Endothelial cell of umbilical vein (primary cell): ENCODE results near the gene TMEM161A. TPM values are rescaled to one million over a fixed set of nuclear protein-coding genes. Genes with fewer than 3 reads are reported as not detected.

Source experiments
- BruUV-seq: library from RNA; stranded (reverse); fragments of 400-500 nt; replicated peaks from 2 replicates; lab custom pipeline; 2021; lab: Mats Ljungman, UMichigan
- CTCF ChIA-PET: fragments of 300-600, 350-600 bp; sonication (Branson Sonifier 250); formaldehyde crosslinking; loops from one replicate; lab custom pipeline; 2021; ENCODE audit warnings: antibody characterized with exemption, inconsistent platforms; lab: Charles Lee
- POLR2A ChIA-PET: fragments of 300-600, 350-600 bp; sonication (Branson Sonifier 250); formaldehyde crosslinking; loops from one replicate; lab custom pipeline; 2021; ENCODE audit warnings: antibody characterized with exemption, inconsistent platforms; lab: Charles Lee
- DNase-seq: peaks from one replicate; pipeline ENCODE4 v3.0.0-alpha.2; 2011; ENCODE audit warnings: low read depth, low spot score
- FAIRE-seq: peaks from 2 replicates; lab custom pipeline; 2011; peaks lifted over from hg19 to GRCh38; lab: Jason Lieb, UNC
- H2AFZ ChIP-seq: 2 replicates; pipeline ENCODE4 v1.6.0; 2012; ENCODE audit warnings: low read depth, low read length, control low read depth, inconsistent platforms
- H3K27ac ChIP-seq: 2 replicates; pipeline ENCODE4 v1.5.1; 2011; ENCODE audit warnings: low read depth, mild to moderate bottlenecking, control low read depth, low read length, moderate library complexity; ENCODE audit not compliant: insufficient read depth
- H3K27me3 ChIP-seq, 2 experiments: 2 replicates each; pipeline versions ENCODE4 v1.6.0 to v1.6.1; 2011; ENCODE audit warnings: low read length in 2 of 2, mixed read lengths in 1 of 2; ENCODE audit not compliant: control insufficient read depth in 2 of 2, insufficient read depth in 2 of 2
- H3K36me3 ChIP-seq, 2 experiments: 2 replicates in 1 of 2; 3 replicates in 1 of 2; pipeline ENCODE4 v1.5.1; 2011; ENCODE audit warnings: low read length in 2 of 2, mild to moderate bottlenecking in 1 of 2, moderate library complexity in 1 of 2; ENCODE audit not compliant: control insufficient read depth in 2 of 2, insufficient read depth in 2 of 2; ENCODE audit errors: extremely low read depth in 1 of 2
- H3K4me1 ChIP-seq: 3 replicates; pipeline ENCODE4 v1.5.1; 2011; ENCODE audit warnings: mild to moderate bottlenecking, low read length; ENCODE audit not compliant: control insufficient read depth, insufficient read depth; ENCODE audit errors: extremely low read depth
- H3K4me2 ChIP-seq: 2 replicates; pipeline ENCODE4 v1.6.1; 2011; ENCODE audit warnings: low read length, control low read depth, mixed read lengths; ENCODE audit not compliant: insufficient read depth
- H3K4me3 ChIP-seq, 3 experiments: fragments of 200-600 bp in 1 of 3; sonication (generic), shearing (Covaris generic) in 1 of 3; replicated peaks in 1 of 3; 2 replicates each; pipeline ENCODE4 v1.5.1; 2011 to 2016; ENCODE audit warnings: control low read depth in 3 of 3, low read length in 3 of 3, mild to moderate bottlenecking in 2 of 3, inconsistent platforms in 1 of 3, low read depth in 1 of 3, moderate library complexity in 1 of 3; ENCODE audit not compliant: insufficient read depth in 1 of 3
- H3K79me2 ChIP-seq: 2 replicates; pipeline ENCODE4 v1.6.0; 2012; ENCODE audit warnings: low read length, inconsistent platforms; ENCODE audit not compliant: control insufficient read depth, insufficient read depth
- H3K9ac ChIP-seq: replicated peaks from 2 replicates; pipeline ENCODE3; 2011; ENCODE audit warnings: low read length, control low read depth; ENCODE audit not compliant: insufficient read depth; ENCODE audit errors: extremely low read depth
- H3K9me1 ChIP-seq: replicated peaks from 3 replicates; pipeline ENCODE4 v1.6.0; 2011; ENCODE audit warnings: mild to moderate bottlenecking, low read length; ENCODE audit not compliant: control insufficient read depth, insufficient read depth; ENCODE audit errors: extremely low read depth
- H3K9me3 ChIP-seq: replicated peaks from 2 replicates; pipeline ENCODE4 v1.5.1; 2012; ENCODE audit warnings: low read length, inconsistent platforms; ENCODE audit not compliant: control insufficient read depth, insufficient read depth
- H4K20me1 ChIP-seq: replicated peaks from 2 replicates; pipeline ENCODE3; 2011; ENCODE audit warnings: mild to moderate bottlenecking, low read length; ENCODE audit not compliant: control insufficient read depth, insufficient read depth; ENCODE audit errors: extremely low read depth
- EZH2 ChIP-seq: IDR thresholded peaks from 2 replicates; pipeline ENCODE4 v1.6.1; 2012; ENCODE audit warnings: borderline replicate concordance, low read depth, mild to moderate bottlenecking, moderate library complexity, low read length, inconsistent platforms; ENCODE audit not compliant: severe bottlenecking
- FOS ChIP-seq: IDR thresholded peaks from 2 replicates; pipeline ENCODE4 v1.6.1; 2011; ENCODE audit warnings: mild to moderate bottlenecking, low read length, moderate library complexity, borderline replicate concordance; ENCODE audit not compliant: insufficient read depth
- GATA2 ChIP-seq: IDR thresholded peaks from 2 replicates; pipeline ENCODE4 v1.7.0; 2011; ENCODE audit warnings: low read depth, mild to moderate bottlenecking, moderate library complexity, mixed read lengths, low read length; ENCODE audit not compliant: insufficient read length, insufficient read depth
- JUN ChIP-seq: IDR thresholded peaks from 2 replicates; pipeline ENCODE4 v1.6.1; 2011; ENCODE audit warnings: borderline replicate concordance, low read depth; ENCODE audit not compliant: insufficient read length, insufficient read depth
- MYC ChIP-seq: IDR thresholded peaks from one replicate; pipeline ENCODE4 v1.6.1; 2011; ENCODE audit warnings: mild to moderate bottlenecking, low read depth, low read length
- POLR2A ChIP-seq: IDR thresholded peaks from 2 replicates; pipeline ENCODE4 v1.6.1; 2012; ENCODE audit warnings: low read depth, mild to moderate bottlenecking, control low read depth, low read length
- POLR2AphosphoS5 ChIP-seq: IDR thresholded peaks from 2 replicates; pipeline ENCODE4 v1.6.1; 2012; ENCODE audit warnings: low read depth, mild to moderate bottlenecking, control low read depth, low read length, moderate library complexity; ENCODE audit not compliant: insufficient read depth
- dilution Hi-C: fragments of 300-500 bp; cut with MboI; formaldehyde crosslinking; loops from one replicate; pipeline ENCODE4 v1.15.0; 2019; ENCODE audit warnings: low sequenced_read_pairs; ENCODE audit not compliant: extremely low pct_ligation_motif_present
- intact Hi-C: fragments of 100-400 bp; cut with micrococcal nuclease; formaldehyde crosslinking; loops from one replicate; pipeline ENCODE4 v1.10.0; 2022
- polyA plus RNA-seq, 4 experiments: library from polyadenylated mRNA; depleted of rRNA in 3 of 4; stranded (reverse) in 3 of 4; unstranded in 1 of 4; fragments of >200 nt; gene quantifications; 2 replicates each; pipeline versions ENCODE4 v1.2.1 to v1.2.3, GENCODE V29; 2011 to 2012; ENCODE audit warnings: missing spikeins in 1 of 4
- total RNA-seq: library from RNA; stranded (reverse); gene quantifications from 2 replicates; pipeline ENCODE4 v1.2.3, GENCODE V29; 2021
- TF ChIP-seq, protein P1 (sequence below): IDR thresholded peaks from 2 replicates; pipeline ENCODE4 v1.6.1; 2011; ENCODE audit not compliant: insufficient read depth, insufficient read length
- TF ChIP-seq, protein P2 (sequence below), 2 donors: IDR thresholded peaks; 1 replicate in 1 of 2; 2 replicates in 1 of 2; pipeline ENCODE4 v1.5.1; 2011; ENCODE audit warnings: low read length in 2 of 2, mild to moderate bottlenecking in 2 of 2, moderate library complexity in 2 of 2, control low read depth in 1 of 2, inconsistent platforms in 1 of 2, low read depth in 1 of 2; ENCODE audit not compliant: insufficient read depth in 1 of 2; ENCODE audit errors: extremely low read depth in 1 of 2

Gene TMEM161A
- total and polyA plus RNA-seq, 2 donors (not counting 3 experiments of a cell fraction or from before 2014, with no cell fraction given) = 24.1 to 54.9 TPM

DNA sequence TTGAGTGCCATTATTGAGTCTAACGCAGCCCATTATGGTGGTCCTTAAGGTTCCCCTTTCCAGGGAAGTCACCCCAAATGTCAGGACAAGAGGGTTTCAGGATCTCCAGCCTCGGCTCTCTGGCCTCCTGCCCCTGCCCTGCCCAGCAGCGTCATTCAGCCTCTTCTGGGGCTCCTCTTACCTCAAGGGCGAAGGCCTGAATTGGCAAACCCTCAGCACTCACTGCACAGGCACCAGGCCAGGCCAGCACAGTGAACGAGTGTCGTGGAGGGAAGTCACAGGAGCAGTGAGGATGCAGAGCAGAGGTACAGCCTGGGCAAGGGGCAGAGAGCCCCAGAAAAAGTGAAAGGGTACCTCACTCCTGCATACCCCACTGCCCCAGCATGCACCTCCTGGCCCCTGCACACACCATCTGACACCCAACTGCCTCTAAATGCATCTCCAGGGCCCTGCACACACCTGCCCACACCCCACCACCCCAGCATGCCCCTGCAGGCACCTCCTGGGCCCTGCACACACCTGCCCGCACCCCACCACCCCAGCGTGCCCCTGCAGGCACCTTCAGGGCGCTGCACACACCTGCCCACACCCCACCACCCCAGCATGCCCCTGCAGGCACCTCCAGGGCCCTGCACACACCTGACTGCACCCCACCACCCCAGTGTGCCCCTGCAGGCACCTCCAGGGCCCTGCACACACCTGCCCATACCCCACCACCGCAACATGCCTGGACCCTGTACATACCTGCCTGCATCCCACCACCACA lies 54.7 kb downstream of the TMEM161A start:
- dilution Hi-C loops = no loop called here
- Histone ChIP-seq H3K4me1 (no peaks in the 10 kb centered on the region), H3K27me3 (no peaks in the 10 kb centered on the region), H3K79me2 (no peaks in the 10 kb centered on the region), H2AFZ (no peak overlapping the region), H3K27ac (no peak overlapping the region), H3K9me3 (no peaks in the 10 kb centered on the region), H4K20me1 (no peaks in the 10 kb centered on the region), H3K4me3 (no peak overlapping the region), H3K9ac (no peak overlapping the region), H3K36me3 (no peaks in the 10 kb centered on the region), H3K9me1 (no peaks in the 10 kb centered on the region), H3K4me2 (no peak overlapping the region)
- DNase-seq = no peak
- no TSS peak for BruUV-seq
- FAIRE-seq = no peak
- intact Hi-C loops = no loop called here
- TF ChIP-seq, protein P1, sequence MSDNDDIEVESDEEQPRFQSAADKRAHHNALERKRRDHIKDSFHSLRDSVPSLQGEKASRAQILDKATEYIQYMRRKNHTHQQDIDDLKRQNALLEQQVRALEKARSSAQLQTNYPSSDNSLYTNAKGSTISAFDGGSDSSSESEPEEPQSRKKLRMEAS = no peak
- TF ChIP-seq GATA2 = no peak
- TF ChIP-seq MYC = no peak
- TF ChIP-seq POLR2A = no peak
- TF ChIP-seq POLR2AphosphoS5 = no peak
- no peak for TF ChIP-seq JUN
- no peak for TF ChIP-seq EZH2
- TF ChIP-seq, protein P2, sequence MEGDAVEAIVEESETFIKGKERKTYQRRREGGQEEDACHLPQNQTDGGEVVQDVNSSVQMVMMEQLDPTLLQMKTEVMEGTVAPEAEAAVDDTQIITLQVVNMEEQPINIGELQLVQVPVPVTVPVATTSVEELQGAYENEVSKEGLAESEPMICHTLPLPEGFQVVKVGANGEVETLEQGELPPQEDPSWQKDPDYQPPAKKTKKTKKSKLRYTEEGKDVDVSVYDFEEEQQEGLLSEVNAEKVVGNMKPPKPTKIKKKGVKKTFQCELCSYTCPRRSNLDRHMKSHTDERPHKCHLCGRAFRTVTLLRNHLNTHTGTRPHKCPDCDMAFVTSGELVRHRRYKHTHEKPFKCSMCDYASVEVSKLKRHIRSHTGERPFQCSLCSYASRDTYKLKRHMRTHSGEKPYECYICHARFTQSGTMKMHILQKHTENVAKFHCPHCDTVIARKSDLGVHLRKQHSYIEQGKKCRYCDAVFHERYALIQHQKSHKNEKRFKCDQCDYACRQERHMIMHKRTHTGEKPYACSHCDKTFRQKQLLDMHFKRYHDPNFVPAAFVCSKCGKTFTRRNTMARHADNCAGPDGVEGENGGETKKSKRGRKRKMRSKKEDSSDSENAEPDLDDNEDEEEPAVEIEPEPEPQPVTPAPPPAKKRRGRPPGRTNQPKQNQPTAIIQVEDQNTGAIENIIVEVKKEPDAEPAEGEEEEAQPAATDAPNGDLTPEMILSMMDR (IDR thresholded peaks at IDR 0.05; ENCODE audit: extremely low read depth in 1 of 2, insufficient read depth in 1 of 2, low read depth in 1 of 2, low read length in 2 of 2) = no peak
- TF ChIP-seq FOS = no peak
- POLR2A ChIA-PET = no interaction called here
- CTCF ChIA-PET = no interaction called here
